ENCODE measurements around the gene FRRS1L. TPM values are rescaled to one million over a fixed set of nuclear protein-coding genes. Genes with fewer than 3 reads are reported as not detected.
A peak's percentile ranks its signal among the peaks of the same experiment; 100 is the strongest.

The FRRS1L gene
- total and polyA plus RNA-seq, 2 of the 13 experiments (the other 11 are each of a cell fraction or from before 2014, with no cell fraction given): 0.02 to 0.03 TPM

DNA sequence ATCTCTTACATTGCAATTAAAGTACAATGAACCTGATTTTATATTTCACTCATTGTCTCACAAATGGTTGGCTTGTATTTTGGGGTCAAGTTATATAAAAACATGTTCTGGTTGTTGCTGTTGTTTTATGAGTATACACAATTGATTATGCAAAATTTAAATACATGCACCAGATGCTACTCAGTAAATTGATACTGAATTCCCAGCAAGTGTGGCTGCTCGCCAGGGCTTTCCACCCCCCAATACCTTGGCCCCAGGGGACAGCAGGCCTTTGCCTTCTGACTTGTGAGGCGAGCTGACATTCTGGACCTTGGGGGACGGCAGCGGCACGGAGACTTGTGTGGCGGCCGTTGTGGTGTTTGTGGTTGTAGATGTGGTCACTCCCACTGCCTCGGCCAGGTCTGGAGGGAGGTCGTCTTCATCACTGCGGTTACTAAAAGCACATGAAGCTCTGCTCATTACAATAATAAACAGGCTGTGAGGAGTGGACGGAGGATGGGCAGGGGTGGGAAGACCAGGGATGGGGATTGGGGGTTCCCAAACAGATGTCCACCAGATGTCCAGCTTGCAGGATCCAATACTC is 27.0 kb upstream of the FRRS1L start (continued):
- TF ChIP-seq, protein P1, sequence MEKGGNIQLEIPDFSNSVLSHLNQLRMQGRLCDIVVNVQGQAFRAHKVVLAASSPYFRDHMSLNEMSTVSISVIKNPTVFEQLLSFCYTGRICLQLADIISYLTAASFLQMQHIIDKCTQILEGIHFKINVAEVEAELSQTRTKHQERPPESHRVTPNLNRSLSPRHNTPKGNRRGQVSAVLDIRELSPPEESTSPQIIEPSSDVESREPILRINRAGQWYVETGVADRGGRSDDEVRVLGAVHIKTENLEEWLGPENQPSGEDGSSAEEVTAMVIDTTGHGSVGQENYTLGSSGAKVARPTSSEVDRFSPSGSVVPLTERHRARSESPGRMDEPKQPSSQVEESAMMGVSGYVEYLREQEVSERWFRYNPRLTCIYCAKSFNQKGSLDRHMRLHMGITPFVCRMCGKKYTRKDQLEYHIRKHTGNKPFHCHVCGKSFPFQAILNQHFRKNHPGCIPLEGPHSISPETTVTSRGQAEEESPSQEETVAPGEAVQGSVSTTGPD (CRISPR knock-in tag; IDR thresholded peaks at IDR 0.05): no peak
- TF ChIP-seq SP1 (IDR thresholded peaks at IDR 0.05): no peak
- no peak for TF ChIP-seq SP1 (CRISPR knock-in tag; IDR thresholded peaks at IDR 0.05)
- TF ChIP-seq ZBTB49 (CRISPR knock-in tag; IDR thresholded peaks at IDR 0.05; ENCODE audit: borderline replicate concordance): no peak

DNA sequence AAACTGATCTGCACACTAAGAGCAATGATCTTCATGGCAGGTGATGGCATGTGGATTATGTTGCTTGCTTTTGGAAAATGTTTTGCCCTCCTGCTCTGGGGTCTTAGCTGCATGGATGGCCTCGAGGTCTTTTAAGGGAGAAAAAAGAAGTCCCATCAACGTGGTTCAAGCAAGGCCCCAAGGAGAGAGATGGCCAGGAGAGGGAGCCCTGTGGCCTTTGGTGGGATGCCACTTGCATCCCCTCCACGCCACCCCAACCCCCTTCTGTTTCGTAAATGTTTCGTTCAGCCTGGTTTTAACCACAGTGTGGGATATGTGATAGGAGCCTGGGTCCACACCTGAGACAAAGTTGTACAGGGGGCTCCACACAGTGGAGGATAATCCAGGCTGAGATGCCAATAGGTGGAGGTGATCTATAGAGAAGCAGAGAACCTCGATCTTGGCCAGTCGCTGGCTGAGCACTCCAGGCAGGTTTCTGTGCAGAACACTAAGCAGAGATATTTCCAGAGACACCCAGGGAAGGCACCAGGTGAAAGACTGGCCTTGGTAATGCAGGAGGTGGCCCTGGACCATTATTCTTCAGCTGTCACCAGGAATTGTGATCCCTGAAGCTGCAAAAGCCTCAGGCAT is 25.8 kb upstream of the FRRS1L start:
- Histone ChIP-seq H3K4me2 (ENCODE audit: low read depth, low read length) (peak overlapping the region; percentile 40; the same call in 1 of the 2 replicates), H3K27ac (ENCODE audit: extremely low read length, insufficient read depth, low read length) (no peak overlapping the region), H3K27me3 (ENCODE audit: control insufficient read depth in 1 of 2, insufficient read depth in 2 of 2, low read length in 2 of 2) (peaks cover 0 to 1% of the 10 kb centered on the region in 2 experiments; a peak in 1 of 5 replicates), H3K36me3 (replicated peaks in 1 of 2; ENCODE audit: control insufficient read depth in 1 of 2, insufficient read depth in 2 of 2, low read length in 2 of 2) (no peaks in the 10 kb centered on the region), H3K9ac (ENCODE audit: insufficient read depth, low read depth, low read length) (no peak overlapping the region), H3K79me2 (ENCODE audit: insufficient read depth, low read length) (no peaks in the 10 kb centered on the region), H2AFZ (ENCODE audit: low read length) (no peak overlapping the region), H3K4me1 (ENCODE audit: insufficient read depth, low read length) (0 out of 2 replicates have a peak, but pooled peaks cover 9% of the 10 kb centered on the region), H3K4me3 (replicated peaks in 1 of 3; ENCODE audit: insufficient read depth in 1 of 3, low read depth in 2 of 3, low read length in 3 of 3) (no peak overlapping the region), H3K9me3 (ENCODE audit: low read length) (no peaks in the 10 kb centered on the region), H4K20me1 (ENCODE audit: insufficient read depth, low read length) (no peaks in the 10 kb centered on the region)
- POLR2A ChIA-PET: no interaction called here
- no TSS peak for BruUV-seq (replicated peaks)
- peak; percentile 57 for FAIRE-seq
- ATAC-seq: peak; percentile 92
- intact Hi-C loops (cut with micrococcal nuclease; ENCODE audit: unreplicated experiment) (loop anchor here (1.0 to 2.0 kb wide), 2 partner anchors 122 to 208 kb away; no protein-coding TSS in a partner anchor), in situ Hi-C loops (cut with HindIII; ENCODE audit: extremely low pct_ligation_motif_present, low pct_unique_long_range_greater_than_20kb) (loop anchor here (5.0 to 25.0 kb wide), 2 partner anchors 129 to 319 kb away; partner anchors contain the start of gene EPB41L4B)
- CTCF ChIA-PET (ENCODE audit: low intra/inter-chr PET ratio, low total read pairs): interaction anchor here (1.2 to 2.1 kb wide), 4 partner anchors 52 to 209 kb away, joined by 4 to 13 read pairs (median 9); partner anchors contain the start of gene EPB41L4B
- peak; percentile 49 for DNase-seq (ENCODE audit: low spot score)
- WGBS (ENCODE audit: low lambda C conversion rate): 14% methylated on average over 7 of the region's 7 CpGs
- TF ChIP-seq, protein P2, sequence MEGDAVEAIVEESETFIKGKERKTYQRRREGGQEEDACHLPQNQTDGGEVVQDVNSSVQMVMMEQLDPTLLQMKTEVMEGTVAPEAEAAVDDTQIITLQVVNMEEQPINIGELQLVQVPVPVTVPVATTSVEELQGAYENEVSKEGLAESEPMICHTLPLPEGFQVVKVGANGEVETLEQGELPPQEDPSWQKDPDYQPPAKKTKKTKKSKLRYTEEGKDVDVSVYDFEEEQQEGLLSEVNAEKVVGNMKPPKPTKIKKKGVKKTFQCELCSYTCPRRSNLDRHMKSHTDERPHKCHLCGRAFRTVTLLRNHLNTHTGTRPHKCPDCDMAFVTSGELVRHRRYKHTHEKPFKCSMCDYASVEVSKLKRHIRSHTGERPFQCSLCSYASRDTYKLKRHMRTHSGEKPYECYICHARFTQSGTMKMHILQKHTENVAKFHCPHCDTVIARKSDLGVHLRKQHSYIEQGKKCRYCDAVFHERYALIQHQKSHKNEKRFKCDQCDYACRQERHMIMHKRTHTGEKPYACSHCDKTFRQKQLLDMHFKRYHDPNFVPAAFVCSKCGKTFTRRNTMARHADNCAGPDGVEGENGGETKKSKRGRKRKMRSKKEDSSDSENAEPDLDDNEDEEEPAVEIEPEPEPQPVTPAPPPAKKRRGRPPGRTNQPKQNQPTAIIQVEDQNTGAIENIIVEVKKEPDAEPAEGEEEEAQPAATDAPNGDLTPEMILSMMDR (CRISPR knock-in tag; IDR thresholded peaks at IDR 0.05): peak; percentile 80
- TF ChIP-seq RAD21 (CRISPR knock-in tag; IDR thresholded peaks at IDR 0.05): peak; percentile 80
- peak; percentile 30; the same call in 1 of the 2 replicates for TF ChIP-seq ZFX (CRISPR knock-in tag; IDR thresholded peaks at IDR 0.05; ENCODE audit: low read depth)
- TF ChIP-seq, protein P3, sequence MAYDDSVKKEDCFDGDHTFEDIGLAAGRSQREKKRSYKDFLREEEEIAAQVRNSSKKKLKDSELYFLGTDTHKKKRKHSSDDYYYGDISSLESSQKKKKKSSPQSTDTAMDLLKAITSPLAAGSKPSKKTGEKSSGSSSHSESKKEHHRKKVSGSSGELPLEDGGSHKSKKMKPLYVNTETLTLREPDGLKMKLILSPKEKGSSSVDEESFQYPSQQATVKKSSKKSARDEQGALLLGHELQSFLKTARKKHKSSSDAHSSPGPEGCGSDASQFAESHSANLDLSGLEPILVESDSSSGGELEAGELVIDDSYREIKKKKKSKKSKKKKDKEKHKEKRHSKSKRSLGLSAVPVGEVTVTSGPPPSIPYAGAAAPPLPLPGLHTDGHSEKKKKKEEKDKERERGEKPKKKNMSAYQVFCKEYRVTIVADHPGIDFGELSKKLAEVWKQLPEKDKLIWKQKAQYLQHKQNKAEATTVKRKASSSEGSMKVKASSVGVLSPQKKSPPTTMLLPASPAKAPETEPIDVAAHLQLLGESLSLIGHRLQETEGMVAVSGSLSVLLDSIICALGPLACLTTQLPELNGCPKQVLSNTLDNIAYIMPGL (CRISPR knock-in tag; IDR thresholded peaks at IDR 0.05; ENCODE audit: borderline replicate concordance in 1 of 2, low read depth in 1 of 2): peak; percentile 31 to 36; a peak in 1 of 4 replicates
- TF ChIP-seq ZNF281 (CRISPR knock-in tag; IDR thresholded peaks at IDR 0.05; ENCODE audit: borderline replicate concordance): peak; percentile 33; the same call in 1 of the 2 replicates

Measured in HepG2 (cell line).